GM18507 (cell line): ENCODE results near the gene CACNA2D3.

Experiments
- DNase-seq: peaks from one replicate; pipeline ENCODE4 v3.0.0; 2011; ENCODE audit warnings: low read depth; ENCODE audit not compliant: insufficient read length; ENCODE audit errors: extremely low spot score
- FAIRE-seq: peaks from 2 replicates; lab custom pipeline; 2011; peaks lifted over from hg19 to GRCh38; lab: Jason Lieb, UNC

The CACNA2D3 gene

DNA sequence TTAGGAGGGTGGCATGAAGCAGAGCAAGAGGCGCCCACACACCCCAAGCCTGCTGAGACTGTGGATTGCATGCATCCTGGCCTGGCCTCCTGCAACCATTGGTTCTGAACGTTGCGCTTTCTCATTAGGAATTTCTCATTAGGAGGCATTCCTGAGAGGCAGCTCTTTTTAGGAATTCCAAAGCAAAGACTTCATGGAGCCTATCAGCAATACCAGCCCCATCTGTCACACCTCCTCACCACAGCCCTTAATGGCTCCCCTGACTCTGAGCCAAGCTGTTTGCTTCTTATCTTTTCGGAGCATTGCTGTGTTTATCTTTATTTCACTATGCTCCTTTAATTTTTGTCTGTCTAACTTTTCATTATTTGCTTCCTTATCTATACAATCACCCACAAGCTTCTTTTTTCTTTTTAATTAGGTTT, 226.9 kb downstream of the CACNA2D3 start:
- DNase-seq (no peak), FAIRE-seq (no peak)

GRCh38 chr3:54349691-54350090, 227.3 kb downstream of the CACNA2D3 start:
- no peak for FAIRE-seq

DNA sequence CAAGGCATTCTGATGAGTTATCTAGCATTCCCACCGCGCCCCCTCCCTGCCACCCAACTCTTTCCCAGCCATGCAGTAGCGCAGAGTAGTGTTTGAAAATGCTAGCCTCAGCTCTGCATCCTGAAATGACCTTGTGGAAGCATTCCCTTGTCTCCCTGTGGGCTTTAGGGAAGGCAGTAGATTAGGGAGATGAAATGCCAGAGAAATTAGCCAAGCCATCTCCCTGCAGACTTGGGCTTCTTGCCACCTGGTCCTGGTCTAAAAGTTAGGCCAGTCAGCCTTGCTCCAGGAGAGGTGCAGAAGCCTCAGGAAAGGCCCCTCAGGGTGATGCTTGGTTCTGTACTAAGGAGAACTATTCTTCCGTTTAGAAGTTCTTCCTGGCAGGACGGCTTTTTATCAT, 231.2 kb downstream of the CACNA2D3 start:
- DNase-seq (no peak), FAIRE-seq (no peak)

More at GRCh38 chr3:54349691-54350090, 227.3 kb downstream of the CACNA2D3 start:
- DNase-seq, result no peak

DNA sequence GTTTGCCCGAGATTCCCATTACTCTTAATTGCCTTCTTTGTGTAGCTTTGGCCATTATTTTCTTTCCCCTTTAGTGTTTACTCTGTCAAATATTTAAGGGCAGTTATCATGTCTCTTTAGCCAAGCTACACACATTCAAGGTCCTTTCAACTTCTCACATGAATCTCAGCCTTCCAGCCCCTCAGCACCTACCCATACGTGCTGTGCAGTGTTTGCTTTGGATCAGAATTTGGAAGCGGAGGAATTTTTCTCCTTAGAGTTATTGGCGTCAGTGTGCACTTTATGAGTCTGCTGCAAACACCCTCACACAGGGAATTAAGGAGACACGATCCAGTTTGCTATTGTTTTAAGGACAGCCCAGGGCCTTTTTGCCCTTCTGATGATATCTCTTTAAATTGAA, 231.6 kb downstream of the CACNA2D3 start:
- no peak for FAIRE-seq
- no peak for DNase-seq

- no peak for DNase-seq
- no peak for FAIRE-seq
Observed at GRCh38 chr3:54355800-54356199, 233.4 kb downstream of the CACNA2D3 start.

DNA sequence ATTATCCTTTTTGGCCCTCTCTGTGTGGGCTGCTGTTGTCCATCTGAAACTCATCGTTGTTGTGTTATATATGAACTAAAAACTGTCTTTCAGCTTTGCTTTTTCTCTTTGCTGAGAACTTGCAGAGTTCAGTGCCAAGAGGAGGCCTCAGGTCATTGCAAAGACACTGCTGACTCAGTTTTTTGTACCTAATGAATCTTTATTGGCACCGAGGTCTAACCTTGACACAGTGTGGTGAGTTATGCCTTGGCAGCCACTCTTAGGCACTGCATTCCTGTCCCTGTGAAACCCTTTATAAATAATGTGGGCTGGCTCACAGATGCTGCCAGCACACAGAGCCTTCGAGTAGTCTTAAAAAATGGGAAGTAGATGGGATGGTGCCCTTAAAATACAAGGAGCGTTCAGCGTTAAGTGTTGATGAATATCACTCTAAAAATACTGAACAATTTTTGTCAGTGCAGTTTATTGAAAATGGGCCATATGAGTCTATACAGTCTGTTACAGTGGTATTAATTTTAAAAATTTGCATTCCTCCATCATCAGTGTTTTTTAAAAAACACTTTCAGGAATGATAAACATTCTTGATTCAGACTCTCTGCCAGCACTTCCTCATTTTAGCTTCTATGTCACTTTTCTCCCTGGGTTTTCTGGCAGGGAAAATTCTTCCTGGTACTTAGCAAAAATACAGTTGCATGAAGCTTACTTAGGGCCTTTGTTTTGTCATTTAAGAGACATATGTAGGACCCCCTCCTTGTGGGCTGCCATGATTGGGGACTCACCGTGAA, 234.1 kb downstream of the CACNA2D3 start:
- FAIRE-seq, result no peak
- DNase-seq, result no peak

- DNase-seq, result no peak
Observed at GRCh38 chr3:54357301-54357700, 234.9 kb downstream of the CACNA2D3 start.

GRCh38 chr3:54358316-54358715, 236.0 kb downstream of the CACNA2D3 start:
- FAIRE-seq (no peak), DNase-seq (no peak)

More at GRCh38 chr3:54357301-54357700, 234.9 kb downstream of the CACNA2D3 start:
- no peak for FAIRE-seq

GRCh38 chr3:54358969-54359694, 236.8 kb downstream of the CACNA2D3 start:
- FAIRE-seq (no peak), DNase-seq (no peak)

GRCh38 chr3:54360320-54360719, 238.0 kb downstream of the CACNA2D3 start:
- no peak for DNase-seq
- no peak for FAIRE-seq

DNA sequence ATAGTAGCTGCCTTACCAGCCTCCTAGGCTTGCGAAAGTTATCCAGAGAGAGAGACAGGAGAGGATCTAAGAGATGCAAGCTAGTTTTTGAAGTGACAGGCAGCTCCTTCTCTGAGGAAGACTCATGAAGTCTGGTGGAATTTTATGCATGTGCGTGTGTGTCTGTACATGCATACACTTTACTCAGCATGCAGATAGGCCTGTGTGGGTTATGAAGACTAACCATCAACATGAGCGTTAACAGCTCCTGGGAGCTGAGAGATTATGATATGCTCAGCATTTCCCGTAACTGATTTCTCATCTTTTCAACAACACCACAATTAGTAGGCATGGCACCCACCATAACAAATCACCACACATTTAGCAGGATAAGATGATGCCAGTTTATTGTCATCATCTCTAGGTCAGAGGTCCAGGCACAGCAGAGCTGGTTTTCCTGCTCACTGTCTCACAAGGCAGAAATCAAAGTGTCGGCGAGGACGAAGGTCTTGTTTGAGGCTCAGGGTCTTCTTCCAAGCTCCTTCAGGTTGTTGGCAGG, 239.5 kb downstream of the CACNA2D3 start:
- no peak for DNase-seq
- FAIRE-seq, result no peak

GRCh38 chr3:54366007-54366750, 243.8 kb downstream of the CACNA2D3 start:
- FAIRE-seq, result no peak
- DNase-seq, result no peak

DNA sequence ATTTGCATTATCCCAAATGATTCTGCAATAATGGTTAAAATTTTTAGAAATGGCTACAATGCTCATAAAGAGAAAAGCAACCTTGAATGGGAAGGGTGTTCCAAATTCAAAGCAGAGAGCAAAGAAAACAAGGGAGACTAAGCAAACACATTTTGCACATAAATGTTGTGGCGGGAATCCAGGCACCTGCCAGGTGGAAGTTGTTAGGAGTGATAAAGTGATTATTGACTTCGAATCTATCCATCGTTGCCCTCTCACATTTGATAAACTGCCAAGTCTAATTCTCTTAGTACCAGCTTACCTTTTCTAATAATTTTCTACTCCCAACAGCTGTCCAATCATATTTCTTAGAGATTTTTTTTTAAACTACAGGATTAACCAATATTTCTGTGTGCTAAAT, 244.5 kb downstream of the CACNA2D3 start:
- FAIRE-seq (no peak), DNase-seq (no peak)

GRCh38 chr3:54372232-54372631, 249.9 kb downstream of the CACNA2D3 start:
- FAIRE-seq, result no peak
- no peak for DNase-seq

GRCh38 chr3:54374214-54374852, 252.0 kb downstream of the CACNA2D3 start:
- DNase-seq, result no peak
- no peak for FAIRE-seq

DNA sequence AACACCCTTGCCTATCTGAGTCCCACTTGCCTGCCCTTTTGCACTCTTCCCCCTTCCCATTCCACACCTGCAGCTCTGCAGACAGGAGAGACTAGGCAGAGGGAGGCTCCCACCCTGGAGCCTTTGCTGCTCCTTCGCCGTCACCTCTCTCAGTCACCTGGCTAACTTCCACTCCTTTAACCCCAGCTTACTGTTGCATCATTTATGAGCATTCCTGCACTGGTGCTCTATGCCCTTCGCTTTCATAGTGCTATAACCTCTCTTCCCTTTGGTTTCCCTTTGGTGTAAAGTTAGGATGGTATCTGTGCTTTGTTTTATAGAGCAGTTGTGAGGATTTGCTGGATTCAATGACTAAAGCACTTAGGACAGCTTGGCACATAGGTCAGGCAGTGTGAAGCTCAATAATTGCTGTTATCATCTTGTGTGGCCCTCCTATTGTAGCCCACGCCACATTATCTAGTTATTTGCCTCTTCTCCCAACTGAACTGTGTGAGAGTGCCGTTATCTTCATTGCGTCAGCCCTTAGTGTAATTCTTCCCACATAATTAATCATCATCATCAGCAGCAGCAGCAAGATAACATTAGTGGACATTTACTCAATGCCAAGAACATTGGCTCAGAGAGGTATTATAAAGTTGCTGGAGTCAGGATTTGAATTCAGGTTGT, 253.9 kb downstream of the CACNA2D3 start:
- DNase-seq (no peak), FAIRE-seq (no peak)

- FAIRE-seq (no peak), DNase-seq (no peak)
Observed at GRCh38 chr3:54376939-54377578, 254.7 kb downstream of the CACNA2D3 start.

DNA sequence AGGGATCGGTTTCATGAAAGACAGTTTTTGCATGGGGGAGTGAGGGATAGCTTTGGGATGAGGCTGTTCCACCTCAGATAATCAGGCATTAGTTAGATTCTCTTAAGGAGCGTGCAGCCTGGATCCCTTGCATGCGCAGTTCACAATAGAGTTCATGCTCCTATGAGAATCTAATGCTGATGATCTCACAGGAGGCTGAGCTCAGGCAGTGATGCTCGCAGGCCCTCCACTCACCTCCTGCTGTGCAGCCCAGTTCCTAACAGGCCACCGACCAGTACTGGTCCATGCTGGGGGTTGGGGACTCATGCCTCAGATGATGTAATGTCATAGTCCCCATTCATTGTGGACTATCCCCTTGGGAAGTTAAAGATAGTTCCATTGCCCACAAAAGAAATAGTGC, 255.8 kb downstream of the CACNA2D3 start:
- FAIRE-seq (no peak), DNase-seq (no peak)

GRCh38 chr3:54384279-54384678, 261.9 kb downstream of the CACNA2D3 start:
- FAIRE-seq (no peak), DNase-seq (no peak)
